ENCODE results near the gene FAM25G. TPM values are rescaled to one million over a fixed set of nuclear protein-coding genes. Genes with fewer than 3 reads are reported as not detected.
"Not testable (repeated sequence)": the region's sequence is repeated elsewhere in the genome, so short reads cannot be mapped to it uniquely, and the experiment has no call there.

Gene FAM25G
- total RNA-seq (2014; rRNA removed) = not detected in 2 replicates
- polyA plus RNA-seq (2012) = not detected

DNA sequence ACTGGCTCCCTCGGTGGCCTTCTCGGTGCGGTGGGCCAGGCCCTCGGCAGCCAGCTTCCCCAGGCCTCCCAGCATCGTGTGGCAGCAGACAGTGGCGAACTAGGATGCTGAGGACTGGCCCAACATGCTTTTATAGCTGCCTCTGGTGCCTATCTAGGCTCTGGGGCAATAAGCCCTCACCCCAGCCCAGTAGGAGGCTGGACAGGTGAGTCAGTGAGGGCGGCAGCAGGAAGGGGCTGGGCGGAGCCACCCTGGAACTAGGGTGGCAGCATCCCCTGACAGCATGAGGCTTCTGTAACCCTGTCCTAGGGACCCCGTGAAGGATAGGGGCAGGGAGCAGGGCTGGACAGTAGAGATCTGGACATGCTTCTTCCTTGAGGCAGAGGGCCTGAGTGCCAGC, at the start of gene FAM25G:
FAM25G (minus strand) TSS at position 101 of the 400 bp plus-strand sequence; CDS start at position 75, 26 bp downstream.
- DNase-seq (ENCODE audit: low read depth) = not testable (repeated sequence)

DNA sequence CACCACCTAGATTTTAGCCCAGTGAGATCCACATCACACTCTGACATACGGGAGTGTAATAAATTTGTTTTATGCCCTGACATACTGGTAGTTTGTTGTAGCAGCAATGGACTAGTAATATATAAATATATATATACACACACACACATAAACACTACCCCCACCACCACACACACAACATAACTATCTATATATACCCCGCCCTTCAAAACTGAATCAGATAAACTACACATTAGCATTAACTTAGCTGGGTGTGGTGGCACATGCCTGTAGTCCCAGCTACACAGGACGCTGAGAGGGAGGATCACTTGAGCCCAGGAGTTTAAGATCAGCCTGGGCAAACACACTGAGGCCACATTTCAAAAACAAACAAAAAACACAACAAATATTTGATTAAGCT, 44.9 kb upstream of the FAM25G start:
- DNase-seq (ENCODE audit: low read depth) = not testable (repeated sequence)

DNA sequence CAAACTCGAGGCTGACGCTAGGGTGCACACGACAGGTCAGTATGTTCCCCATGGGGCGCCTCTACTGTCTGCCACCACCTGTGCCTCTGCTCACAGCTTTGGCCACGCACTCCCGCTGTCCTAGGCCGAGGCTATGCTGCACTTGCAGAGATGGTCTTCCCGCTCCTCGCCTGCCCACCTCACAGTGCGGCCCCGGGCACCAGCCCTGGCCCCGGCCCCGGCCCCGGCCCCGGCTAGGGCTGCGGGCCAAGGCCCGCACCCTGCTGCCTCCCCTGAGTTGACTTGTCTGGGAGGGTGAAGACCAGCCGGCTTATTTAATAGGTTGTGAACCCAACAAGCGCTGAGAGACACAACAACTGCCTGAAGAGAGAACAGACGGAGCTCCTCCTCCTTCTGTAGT, 32.0 kb upstream of the FAM25G start, which contains the start of gene AGAP9:
AGAP9 (minus strand) TSS at position 164 of the 400 bp plus-strand sequence; CDS start at position 52, 112 bp downstream.
- not testable (repeated sequence) for DNase-seq (ENCODE audit: low read depth)

DNA sequence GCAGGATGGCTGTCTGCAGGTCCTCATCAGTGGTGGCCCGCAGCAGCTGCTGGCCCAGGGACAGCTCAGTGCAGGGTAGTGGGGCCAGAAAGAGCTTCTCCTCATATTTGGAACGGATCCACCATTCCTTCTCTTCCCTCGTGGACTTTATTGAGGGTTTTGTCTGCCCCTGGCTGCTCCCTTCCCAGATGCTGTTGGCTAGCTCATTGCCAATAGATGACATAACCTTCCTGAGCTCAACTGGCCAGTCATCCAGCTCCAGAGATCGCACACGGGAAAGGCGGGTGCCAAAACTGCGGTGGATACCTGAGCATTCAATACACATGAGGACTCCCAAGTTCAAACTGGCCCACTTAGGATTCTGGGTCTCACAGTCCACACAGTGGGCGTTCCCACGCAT, 10.8 kb upstream of the FAM25G start:
- DNase-seq (ENCODE audit: low read depth) = not testable (repeated sequence)

DNA sequence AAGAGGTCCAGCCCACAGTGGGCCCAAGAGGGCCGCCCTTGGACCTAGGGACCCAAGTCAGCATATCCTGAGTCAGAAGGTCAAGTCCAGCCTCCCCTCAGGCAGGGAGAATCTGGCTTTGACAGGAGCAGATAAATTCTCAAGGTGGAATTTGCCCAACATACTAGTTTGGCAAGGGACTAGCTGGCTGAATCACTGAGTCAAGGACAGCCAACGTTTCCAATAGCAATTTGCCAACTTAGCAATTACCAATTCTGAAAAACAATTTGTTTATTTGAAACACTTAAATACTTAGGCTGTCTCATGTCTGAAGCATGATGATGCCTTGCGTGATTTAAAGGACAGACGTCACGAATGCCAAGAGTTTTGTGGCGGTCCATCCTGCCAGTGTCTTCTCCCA, 2.7 kb upstream of the FAM25G start:
- DNase-seq (ENCODE audit: low read depth) = not testable (repeated sequence)

DNA sequence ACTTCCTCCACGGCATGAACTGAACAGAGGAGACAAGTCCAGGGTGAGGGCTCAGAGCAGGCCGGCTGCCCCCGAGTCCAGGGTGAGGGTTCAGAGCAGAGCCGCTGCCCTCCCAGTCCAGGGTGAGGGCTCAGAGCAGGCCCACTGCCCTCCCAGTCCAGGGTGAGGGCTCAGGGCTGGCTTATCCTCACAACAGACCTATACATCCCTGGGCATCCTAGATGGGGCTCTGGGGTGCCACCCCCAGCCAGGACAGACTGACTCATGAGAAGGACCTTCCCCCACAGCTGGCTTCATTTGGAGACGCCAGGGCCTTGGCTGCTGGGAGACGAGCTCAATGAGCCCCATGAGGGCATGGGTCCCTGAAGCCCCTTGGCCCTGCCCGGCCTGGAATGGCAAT, 1.9 kb downstream of the FAM25G start:
- not testable (repeated sequence) for DNase-seq (ENCODE audit: low read depth)

DNA sequence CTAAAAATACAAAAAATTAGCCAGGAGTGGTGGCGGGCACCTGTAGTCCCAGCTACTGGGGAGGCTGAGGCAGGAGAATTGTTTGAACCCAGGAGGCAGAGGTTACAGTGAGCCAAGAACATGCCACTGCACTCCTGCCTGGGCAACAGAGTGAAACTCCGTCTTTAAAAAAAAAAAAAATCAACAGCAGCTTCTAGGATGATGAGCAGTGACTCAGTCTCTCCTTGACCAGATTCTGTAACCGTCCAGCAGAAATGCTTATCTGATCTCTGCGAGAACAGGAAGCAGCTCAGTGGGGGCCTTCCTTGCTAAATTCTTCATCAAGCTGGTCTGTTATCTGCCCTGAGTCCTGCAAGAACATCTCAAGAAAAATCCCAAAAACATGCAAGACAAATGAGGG, 5.6 kb downstream of the FAM25G start:
- DNase-seq (ENCODE audit: low read depth) = peak; percentile 6

DNA sequence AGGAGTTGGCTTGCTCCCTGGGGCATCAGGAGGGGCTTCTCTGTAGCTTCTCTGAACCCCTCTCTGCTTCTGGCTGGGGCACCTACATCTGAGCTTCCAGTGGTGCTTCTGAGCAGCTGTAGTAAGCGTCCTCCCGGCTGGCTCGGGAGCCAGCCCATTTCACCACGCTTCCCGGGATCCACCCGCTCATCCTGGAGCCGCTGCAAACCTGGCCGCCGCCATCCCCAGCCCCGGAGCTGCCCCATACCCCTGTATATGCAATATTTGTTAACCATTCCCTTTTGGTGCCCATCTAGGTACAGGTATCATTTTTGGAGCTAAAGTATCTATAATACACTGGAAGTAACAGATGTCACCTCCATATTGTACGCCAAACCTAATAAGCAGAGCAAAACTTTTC, 6.7 kb downstream of the FAM25G start:
- DNase-seq (ENCODE audit: low read depth) = not testable (repeated sequence)

DNA sequence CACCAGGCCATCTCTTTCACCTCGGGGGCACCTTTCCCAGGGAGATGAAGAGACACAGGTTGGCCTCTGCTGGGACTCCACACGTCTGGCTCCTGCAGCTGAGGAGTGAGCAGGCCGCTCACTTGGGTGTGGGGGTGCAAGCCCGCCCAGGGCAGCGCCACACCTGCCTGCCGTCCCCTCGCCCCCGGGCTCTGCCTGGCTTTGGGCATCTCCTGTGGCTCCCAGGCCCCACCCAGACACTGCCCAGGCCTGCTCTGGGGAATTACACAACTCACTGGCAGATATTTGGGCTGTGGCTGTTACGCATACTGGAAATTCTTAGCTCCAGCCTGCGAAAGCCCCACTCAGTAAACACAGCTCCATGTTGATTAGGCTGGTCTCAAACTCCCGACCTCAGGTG, 7.6 kb downstream of the FAM25G start, which contains the start of gene ANXA8:
ANXA8 (minus strand) TSS at position 193 of the 400 bp plus-strand sequence; CDS start at position 11, 182 bp downstream.
- not testable (repeated sequence) for DNase-seq (ENCODE audit: low read depth)

DNA sequence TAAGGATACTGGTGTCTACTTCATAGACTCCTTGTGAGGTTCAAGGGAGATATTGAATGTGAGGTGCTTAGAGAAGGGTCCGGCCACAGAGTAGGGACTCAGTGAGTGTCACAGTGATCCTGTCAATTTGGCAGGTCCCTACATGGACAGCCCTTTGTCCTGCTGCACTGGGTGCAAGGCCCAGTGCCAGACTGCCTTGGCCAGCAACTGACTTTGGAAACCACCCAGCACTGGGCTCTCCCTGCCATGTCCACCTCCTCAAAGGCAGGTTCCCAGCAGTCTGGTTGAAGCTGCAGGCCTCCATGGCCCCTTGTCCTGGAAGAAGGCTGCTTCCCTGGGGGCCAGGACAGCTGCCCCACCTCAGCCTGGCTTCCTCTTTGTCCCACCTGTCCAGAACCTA, 9.1 kb downstream of the FAM25G start:
- DNase-seq (ENCODE audit: low read depth) = not testable (repeated sequence)

DNA sequence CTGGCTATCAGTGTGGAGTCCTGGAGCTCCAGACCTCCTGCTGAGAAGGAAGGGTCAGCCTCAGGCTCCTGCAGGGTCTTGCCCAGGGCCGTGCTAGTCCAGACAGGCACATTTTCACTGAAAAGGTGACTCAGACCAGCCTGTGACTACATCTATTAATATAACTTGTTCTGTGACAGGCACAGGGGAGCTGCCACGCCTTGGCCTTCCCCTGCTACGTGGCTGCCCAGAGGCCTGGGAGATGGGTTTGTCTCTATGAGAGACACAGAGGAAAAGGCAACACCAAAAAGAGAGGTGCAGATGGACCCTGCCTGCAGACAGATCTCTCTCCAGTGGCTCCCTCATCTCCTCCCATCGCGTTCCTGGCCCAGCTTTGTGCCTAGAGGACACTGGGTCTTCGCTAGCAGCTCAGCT, 9.7 kb downstream of the FAM25G start:
- not testable (repeated sequence) for DNase-seq (ENCODE audit: low read depth)

DNA sequence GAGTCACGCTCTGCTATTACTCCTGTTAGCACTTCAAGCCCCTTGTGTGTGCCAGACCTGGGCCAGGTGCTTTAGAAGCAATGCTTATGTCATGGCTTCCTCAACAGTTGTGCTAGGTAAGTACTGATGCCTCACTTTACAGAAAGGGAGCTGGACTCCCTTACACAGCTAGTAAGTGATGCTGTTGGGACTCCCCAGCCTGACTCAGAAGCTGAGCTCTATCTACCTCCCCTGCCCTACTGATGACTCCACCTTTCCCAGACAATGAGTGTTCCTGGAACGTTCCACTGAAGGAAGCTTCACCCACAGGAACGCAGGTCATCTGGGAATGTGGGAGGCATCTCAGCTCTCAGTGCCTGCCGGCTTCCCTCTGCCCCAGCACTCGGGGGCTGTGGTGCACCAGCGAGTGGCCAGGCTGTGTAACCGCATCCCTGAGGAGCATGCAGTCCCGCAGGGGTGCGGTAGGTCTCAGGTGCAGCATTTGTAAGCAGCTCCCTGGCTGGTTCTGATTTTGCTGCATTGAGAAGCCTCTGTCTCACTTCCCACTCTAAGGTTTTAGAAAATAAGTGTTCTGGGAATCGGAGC, 10.2 kb downstream of the FAM25G start:
- not testable (repeated sequence) for DNase-seq (ENCODE audit: low read depth)

DNA sequence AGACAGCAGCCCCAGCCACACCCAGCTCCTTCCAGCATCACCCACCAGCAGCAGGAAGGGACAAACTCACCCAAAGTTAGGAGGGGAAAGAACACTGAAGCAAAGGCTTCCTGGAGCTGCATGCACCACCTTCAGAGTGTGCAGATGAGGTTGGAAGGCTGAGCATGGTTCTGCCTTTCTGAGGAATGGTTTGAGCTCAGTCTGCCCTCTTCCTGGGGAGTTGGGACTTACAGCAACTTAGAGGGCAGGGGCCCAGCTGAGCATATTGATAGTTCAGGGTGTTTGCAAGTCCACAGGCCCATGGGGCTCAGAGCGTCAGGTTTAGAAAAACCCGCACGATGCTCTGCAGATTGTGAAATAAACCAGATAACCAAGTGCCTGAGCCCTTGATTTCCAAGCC, 11.4 kb downstream of the FAM25G start:
- not testable (repeated sequence) for DNase-seq (ENCODE audit: low read depth)

DNA sequence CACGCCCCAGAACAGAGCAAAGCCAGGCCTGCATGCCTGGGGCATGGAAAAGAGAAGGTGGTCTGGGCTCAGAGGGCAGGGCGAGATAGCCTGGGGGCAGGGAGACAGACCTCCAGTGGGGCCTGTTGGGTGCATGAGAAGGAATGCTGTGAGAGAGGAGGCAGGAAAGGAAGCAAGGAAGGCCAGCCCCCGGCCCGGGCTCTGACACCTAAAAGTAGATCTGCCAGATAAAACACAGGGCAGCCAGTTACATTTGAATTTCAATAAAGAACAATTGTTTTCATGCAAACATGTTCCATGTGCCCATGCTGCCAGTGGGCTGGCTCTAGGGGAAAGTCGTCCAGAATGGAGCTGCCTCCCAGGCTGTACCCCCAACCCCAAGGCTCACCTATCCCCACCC, 13.4 kb downstream of the FAM25G start:
- DNase-seq (ENCODE audit: low read depth) = not testable (repeated sequence)

DNA sequence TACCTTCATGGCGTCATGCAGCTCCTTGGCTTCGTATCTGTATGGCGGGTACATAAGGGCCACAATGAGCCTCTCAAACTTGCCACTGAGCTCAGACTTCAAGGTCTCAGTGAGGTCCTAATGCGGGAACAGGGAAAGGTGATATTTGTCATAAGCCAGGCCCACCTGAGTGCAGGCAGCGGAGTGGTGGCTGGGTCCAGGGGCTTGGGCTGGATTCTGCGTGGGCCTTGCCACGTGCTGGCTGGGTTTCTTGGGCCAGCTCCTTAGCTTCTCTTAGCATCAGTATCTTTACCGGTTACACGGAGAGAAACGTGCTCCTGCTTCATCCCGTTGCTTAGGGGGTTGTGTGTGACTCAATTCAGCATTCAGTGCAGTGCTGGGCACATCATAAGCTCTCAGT, 14.4 kb downstream of the FAM25G start:
- not testable (repeated sequence) for DNase-seq (ENCODE audit: low read depth)

DNA sequence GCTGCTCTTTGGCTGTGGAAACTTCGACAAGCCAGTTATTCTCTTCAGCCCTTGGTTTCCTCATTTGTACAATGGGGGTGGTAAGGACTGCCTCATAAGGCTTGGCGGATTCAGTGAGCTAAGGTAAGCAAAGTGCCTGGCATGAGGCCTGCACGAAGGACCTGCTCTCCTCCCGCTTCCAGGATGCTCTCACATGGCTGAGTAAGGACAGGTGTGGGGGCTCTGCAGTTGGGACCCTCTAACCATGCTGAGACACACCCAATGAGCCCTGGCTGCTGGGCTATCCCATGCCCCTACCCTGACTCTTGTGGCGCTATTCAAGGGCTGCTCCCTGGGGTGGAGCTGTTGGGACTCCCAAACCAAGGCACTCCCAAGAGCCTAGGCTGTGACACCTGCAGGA, 16.4 kb downstream of the FAM25G start:
- DNase-seq (ENCODE audit: low read depth) = not testable (repeated sequence)

DNA sequence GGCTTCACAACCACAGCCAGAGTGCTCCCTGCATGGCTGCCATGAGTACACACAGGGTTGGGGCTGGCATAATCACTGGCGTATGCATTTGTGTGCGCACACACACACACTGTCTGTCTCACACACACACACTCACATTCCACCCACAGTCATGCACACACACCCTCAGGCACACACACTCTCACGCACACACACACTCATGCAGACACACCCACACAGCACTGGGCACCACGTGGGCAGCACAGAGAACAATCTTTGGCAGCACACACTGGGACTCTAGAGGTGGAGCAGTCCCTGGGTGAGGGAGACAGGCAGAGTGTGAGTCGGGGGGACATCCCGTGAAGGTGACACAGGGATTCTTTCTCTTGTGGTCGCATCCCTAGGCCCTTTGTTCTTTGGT, 18.0 kb downstream of the FAM25G start:
- not testable (repeated sequence) for DNase-seq (ENCODE audit: low read depth)

DNA sequence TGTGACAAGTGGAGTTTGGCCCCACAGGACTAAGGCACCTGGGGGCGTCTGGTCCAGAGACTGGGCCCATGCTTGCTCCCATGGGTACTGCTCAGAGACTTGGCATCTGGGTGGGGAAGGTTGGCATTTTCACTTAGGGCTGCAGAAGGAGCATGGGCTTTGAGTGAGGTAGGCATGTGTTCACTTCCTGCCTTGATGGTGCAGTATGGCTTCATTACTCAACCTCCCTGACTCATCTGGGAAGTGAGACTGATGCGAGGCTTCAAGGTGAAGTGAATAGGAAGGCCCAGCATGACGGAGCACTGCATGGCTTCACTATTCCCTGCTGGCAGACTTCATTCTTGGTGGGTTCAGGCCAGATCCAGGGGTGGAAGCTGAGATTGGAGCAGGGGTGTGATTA, 18.9 kb downstream of the FAM25G start:
- not testable (repeated sequence) for DNase-seq (ENCODE audit: low read depth)

DNA sequence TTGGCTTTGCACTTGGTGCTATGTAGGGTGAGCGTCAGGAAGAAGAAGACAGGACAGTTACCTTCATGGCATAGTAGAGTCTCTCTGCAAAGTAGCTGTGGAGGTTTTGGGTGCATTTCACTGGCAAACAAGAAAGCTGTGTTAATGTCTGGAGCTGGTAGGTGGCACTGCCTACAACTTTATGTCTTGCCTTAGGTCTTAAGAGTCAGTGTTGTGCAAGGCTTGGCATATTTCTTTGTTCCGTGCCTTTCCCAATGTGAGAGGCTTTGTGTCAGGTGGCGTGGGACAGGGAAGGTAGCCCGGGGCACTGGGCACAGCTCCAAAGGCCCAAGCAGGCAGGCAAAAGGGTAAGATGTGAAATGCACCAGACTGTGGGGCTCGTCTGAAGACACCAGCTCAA, 19.4 kb downstream of the FAM25G start:
- DNase-seq (ENCODE audit: low read depth) = not testable (repeated sequence)

DNA sequence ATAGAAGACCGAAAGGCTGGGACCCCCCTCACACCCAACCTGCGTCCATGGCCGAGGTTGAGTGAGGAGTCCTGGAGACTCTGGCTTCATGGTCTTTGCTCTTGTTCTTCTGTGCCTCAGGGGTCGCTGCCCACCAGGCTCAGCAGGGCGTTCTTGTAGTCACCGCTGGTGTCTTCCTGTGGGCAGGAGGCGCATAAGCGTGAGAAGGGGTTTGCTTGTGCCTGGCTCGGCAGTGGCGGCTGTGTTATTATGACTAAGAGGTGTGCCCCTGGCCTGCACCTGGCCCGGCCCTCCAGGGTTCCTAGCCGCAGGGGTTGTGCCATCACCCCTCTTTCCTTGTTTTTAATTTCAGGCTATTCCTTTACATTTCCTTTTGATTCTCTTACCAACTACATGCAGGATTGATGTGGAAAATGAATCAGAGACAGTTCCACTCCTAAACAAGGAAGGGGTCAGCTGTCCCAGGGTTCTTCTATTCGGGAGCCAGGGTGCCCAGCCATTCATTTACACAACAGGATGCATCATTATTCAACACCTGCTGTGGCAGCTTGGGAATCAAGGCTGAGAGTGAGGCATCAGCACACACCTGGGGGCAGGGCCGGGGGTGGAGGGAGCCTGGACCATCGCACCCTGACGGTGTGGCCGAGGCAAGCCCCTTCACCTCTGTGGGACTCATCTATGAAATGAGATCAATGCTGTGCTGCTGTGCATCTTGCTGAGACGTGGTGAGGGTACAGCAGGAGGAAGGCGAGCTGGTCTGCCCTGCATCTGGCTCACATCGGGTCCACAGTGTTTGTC, 22.6 kb downstream of the FAM25G start:
- not testable (repeated sequence) for DNase-seq (ENCODE audit: low read depth)

DNA sequence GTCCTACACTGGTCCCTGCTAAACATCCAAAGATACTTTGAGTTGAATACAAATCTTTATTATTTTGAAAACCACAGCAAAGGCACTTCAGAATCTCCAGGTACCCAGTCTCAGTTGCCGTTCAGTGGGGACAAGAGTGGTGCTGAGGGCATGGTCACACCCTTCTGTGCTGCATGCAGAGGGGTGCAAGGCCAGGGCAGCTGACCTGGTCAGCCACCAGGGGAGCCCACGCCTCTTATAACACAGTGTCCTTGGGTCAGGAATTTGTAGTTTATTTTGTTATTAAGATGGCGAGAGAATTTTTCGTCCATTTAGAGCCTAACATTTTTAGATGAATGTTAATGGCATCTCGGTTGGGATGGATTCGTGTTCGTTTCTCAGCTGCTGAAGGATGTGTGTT, 23.5 kb downstream of the FAM25G start:
- not testable (repeated sequence) for DNase-seq (ENCODE audit: low read depth)

DNA sequence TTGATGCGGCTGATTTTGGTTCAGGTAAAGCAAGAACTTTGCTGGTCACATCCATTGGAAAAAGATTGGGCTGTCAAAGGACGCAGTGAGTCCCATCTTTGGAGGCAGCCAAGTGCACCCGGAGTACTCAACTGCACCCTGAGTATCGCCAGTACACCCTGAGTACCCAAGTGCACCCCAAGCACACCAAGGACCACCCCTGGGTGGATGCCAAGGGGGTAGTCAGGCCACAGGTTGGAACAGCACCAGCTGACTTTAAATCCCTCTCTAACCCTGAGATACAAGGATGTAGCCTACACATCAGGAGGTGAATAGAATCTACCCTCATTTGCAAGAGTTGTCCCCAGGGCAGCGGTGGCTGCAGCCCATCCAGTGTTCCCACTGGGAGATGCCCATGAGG, 24.0 kb downstream of the FAM25G start:
- DNase-seq (ENCODE audit: low read depth) = not testable (repeated sequence)
